Measurements from ENCODE around the gene CERK. TPM values are rescaled to one million over a fixed set of nuclear protein-coding genes. Genes with fewer than 3 reads are reported as not detected.

The CERK gene, protein sequence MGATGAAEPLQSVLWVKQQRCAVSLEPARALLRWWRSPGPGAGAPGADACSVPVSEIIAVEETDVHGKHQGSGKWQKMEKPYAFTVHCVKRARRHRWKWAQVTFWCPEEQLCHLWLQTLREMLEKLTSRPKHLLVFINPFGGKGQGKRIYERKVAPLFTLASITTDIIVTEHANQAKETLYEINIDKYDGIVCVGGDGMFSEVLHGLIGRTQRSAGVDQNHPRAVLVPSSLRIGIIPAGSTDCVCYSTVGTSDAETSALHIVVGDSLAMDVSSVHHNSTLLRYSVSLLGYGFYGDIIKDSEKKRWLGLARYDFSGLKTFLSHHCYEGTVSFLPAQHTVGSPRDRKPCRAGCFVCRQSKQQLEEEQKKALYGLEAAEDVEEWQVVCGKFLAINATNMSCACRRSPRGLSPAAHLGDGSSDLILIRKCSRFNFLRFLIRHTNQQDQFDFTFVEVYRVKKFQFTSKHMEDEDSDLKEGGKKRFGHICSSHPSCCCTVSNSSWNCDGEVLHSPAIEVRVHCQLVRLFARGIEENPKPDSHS
- total RNA-seq (2022; extraction: Qiagen RNA extraction; ENCODE audit: low read depth): 22.1 to 27.2 TPM (median 26.2 TPM) in 5 replicates

DNA sequence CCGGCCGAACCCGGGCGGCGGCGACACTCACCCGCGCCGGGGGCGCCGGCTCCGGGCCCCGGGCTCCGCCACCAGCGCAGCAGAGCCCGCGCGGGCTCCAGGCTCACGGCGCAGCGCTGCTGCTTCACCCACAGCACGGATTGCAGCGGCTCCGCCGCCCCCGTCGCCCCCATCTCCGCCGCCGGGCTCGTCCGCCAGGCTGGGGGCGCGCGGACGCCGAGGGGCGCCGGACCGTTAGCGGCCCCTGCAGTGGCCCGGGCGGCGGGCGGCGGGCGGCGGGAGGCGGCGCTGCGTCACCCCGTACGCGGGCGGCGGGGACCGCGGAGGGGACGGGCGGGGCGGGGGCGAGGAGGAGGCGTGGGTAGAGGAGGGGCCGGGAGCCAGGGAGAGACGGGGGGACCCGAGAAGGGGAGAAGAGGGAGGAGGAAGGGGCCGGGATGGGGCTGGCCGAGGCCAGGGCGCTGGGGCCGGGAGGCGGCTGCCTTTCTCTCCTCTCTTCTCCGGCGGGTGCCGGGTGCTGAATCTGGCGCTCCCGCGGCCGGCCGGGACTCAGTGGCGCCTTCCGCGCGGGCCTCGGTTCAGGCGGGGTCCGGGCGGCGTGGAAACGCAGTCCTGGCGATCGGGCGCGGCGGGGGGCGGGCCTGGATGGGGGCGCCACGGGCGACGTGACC, at the start of gene CERK:
Gene CERK, minus strand, starts transcription at position 277 of the 671 bp plus-strand sequence. Its CDS starts 104 bp downstream, at position 173.

DNA sequence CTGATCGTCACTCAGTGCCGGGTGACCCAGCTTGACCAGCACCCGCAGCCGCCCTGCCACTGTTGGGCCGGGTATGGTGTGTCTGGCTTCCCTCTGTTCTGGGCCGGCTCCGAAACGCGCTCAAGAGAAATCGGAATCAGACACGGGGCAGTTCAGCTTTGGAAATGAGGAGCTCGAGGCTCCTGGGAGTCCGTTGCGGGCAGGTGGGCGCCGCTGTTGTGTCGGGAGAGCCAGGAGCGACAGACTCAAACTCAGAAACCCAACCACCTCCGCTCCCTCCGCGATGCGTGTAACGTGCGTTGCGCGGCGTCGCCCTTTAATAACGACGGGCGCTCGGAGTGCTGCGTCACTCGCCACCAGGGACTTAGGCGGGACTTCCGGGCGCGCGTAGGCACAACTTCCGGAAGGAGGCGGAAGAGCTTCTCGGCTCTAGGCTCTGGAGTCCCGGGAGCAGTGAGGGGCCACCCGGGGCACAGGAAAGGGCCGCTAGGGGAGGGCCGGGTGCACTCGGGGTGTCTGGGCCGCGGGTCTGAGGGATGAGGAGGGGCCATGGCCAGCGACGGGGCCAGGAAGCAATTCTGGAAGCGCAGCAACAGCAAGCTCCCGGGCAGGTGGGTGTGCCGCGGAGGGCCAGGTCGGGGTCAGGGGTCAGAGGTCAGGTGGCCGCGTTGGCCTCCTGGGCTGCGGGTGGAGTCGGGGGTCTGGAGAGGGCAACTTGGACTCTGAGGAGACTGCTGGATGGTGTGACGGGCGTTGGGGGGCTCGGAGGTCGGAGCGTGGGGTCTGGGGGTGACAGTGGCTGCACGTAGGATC, 24.4 kb upstream of the CERK start, which contains the start of gene TBC1D22A:
Gene TBC1D22A, plus strand, starts transcription at position 413 of the 813 bp plus-strand sequence. Its CDS starts 137 bp downstream, at position 550.

Other genes starting within 250 kb of the CERK start
- gene CELSR1, start 200.6 kb downstream of the CERK start, total RNA-seq (2022; extraction: Qiagen RNA extraction; ENCODE audit: low read depth): 26.2 to 29.4 TPM (median 26.5 TPM) in 5 replicates
- 7.0 to 12.7 TPM (median 12.5 TPM) in 5 replicates for gene GRAMD4, start 117.9 kb downstream of the CERK start, total RNA-seq (2022; extraction: Qiagen RNA extraction; ENCODE audit: low read depth)
- gene TBC1D22A, start 24.4 kb upstream of the CERK start, total RNA-seq (2022; extraction: Qiagen RNA extraction; ENCODE audit: low read depth): 7.5 to 11.0 TPM (median 10.1 TPM) in 5 replicates

Data from A549 treated with DMSO at 1 μM for 4 hours (cell line).